Calu3 (cell line): ENCODE results near the gene ASZ1. TPM values are rescaled to one million over a fixed set of nuclear protein-coding genes. Genes with fewer than 3 reads are reported as not detected.

Experiments
- BruUV-seq: library from RNA; stranded (reverse); fragments of 400-500 nt; replicated peaks from 2 replicates; lab custom pipeline; 2021; lab: Mats Ljungman, UMichigan
- CTCF ChIA-PET: fragments of 300-600 bp; sonication (Branson Sonifier 250); formaldehyde crosslinking; loops from one replicate; lab custom pipeline; 2022; ENCODE audit warnings: antibody characterized with exemption; lab: Charles Lee
- DNase-seq: peaks from one replicate; pipeline ENCODE4 v3.0.0; 2022
- H3K27ac Mint-ChIP-seq: one replicate; pipeline ENCODE4 v1.8.0; 2022; ENCODE audit warnings: mixed read lengths; ENCODE audit not compliant: unreplicated experiment
- H3K27me3 Mint-ChIP-seq: one replicate; pipeline ENCODE4 v1.8.0; 2022; ENCODE audit warnings: mixed read lengths; ENCODE audit not compliant: unreplicated experiment
- H3K36me3 Mint-ChIP-seq: one replicate; pipeline ENCODE4 v1.8.0; 2022; ENCODE audit warnings: mild to moderate bottlenecking, moderate library complexity, mixed read lengths; ENCODE audit not compliant: insufficient read depth, unreplicated experiment
- H3K4me1 Mint-ChIP-seq: one replicate; pipeline ENCODE4 v1.8.0; 2022; ENCODE audit warnings: mild to moderate bottlenecking, low read depth, mixed read lengths; ENCODE audit not compliant: unreplicated experiment
- H3K4me3 Mint-ChIP-seq: one replicate; pipeline ENCODE4 v1.8.0; 2022; ENCODE audit warnings: mild to moderate bottlenecking, low read depth, moderate library complexity, mixed read lengths; ENCODE audit not compliant: unreplicated experiment
- H3K9me3 Mint-ChIP-seq: one replicate; pipeline ENCODE4 v1.8.0; 2022; ENCODE audit warnings: low read depth, mixed read lengths; ENCODE audit not compliant: unreplicated experiment
- CTCF ChIP-seq: fragments of 200-600 bp; IDR thresholded peaks from one replicate; pipeline ENCODE4 v1.8.0; 2022; ENCODE audit warnings: antibody characterized with exemption; ENCODE audit not compliant: unreplicated experiment
- intact Hi-C: fragments of 100-400 bp; cut with micrococcal nuclease; formaldehyde crosslinking; loops from one replicate; pipeline ENCODE4 v1.10.0; 2022; ENCODE audit not compliant: unreplicated experiment
- total RNA-seq: library from RNA; stranded (reverse); gene quantifications from 2 replicates; pipeline ENCODE4 v1.2.3, GENCODE V29; 2022

Gene ASZ1
- total RNA-seq, 1 experiment from 2014 or later, result not detected

- H3K9me3 Mint-ChIP-seq, result peaks cover 11% of the 10 kb centered on the region
- H3K36me3 Mint-ChIP-seq, result peaks cover 19% of the 10 kb centered on the region
- peak overlapping the region; percentile 20 for H3K4me3 Mint-ChIP-seq
- CTCF ChIA-PET, result interaction anchor here (0.6 to 2.8 kb wide), 6 partner anchors 11 to 74 kb away, joined by 3 to 16 read pairs (median 4); no protein-coding TSS in a partner anchor
- peaks cover 72% of the 10 kb centered on the region for H3K4me1 Mint-ChIP-seq
- BruUV-seq, result no TSS peak
- no peak for TF ChIP-seq CTCF
- DNase-seq, result peak; percentile 47
- peak overlapping the region; percentile 97 for H3K27ac Mint-ChIP-seq
- intact Hi-C loops, result loop anchor here (1.0 to 2.0 kb wide), 2 partner anchors 30 to 44 kb away; no protein-coding TSS in a partner anchor
- H3K27me3 Mint-ChIP-seq, result no peaks in the 10 kb centered on the region
Observed at GRCh38 chr7:117446220-117446815, 19.0 kb upstream of the ASZ1 start.

- Mint-ChIP-seq H3K36me3 (peaks cover 19% of the 10 kb centered on the region), H3K27ac (peak overlapping the region; percentile 97), H3K9me3 (peaks cover 8% of the 10 kb centered on the region), H3K27me3 (no peaks in the 10 kb centered on the region), H3K4me3 (peak overlapping the region; percentile 43), H3K4me1 (peaks cover 68% of the 10 kb centered on the region)
- peak; percentile 74 for DNase-seq
- BruUV-seq, result no TSS peak
- TF ChIP-seq CTCF, result no peak
- CTCF ChIA-PET, result interaction anchor here (0.6 to 2.8 kb wide), 4 partner anchors 10 to 71 kb away, joined by 3 to 16 read pairs (median 4); no protein-coding TSS in a partner anchor
- intact Hi-C loops, result loop anchor here (1.0 kb wide), 1 partner anchor 10 kb away; no protein-coding TSS in a partner anchor
Observed at GRCh38 chr7:117445206-117445605, 17.9 kb upstream of the ASZ1 start.

- no peak for DNase-seq
- TF ChIP-seq CTCF, result no peak
- CTCF ChIA-PET, result interaction anchor here (0.6 to 2.8 kb wide), 3 partner anchors 9 to 71 kb away, joined by 3 to 16 read pairs (median 3); no protein-coding TSS in a partner anchor
- intact Hi-C loops, result loop anchor here (1.0 kb wide), 1 partner anchor 9 kb away; no protein-coding TSS in a partner anchor
- Mint-ChIP-seq H3K4me1 (peaks cover 62% of the 10 kb centered on the region), H3K4me3 (no peak overlapping the region), H3K36me3 (peaks cover 19% of the 10 kb centered on the region), H3K9me3 (peaks cover 5% of the 10 kb centered on the region), H3K27me3 (no peaks in the 10 kb centered on the region), H3K27ac (peak overlapping the region; percentile 97)
- BruUV-seq, result TSS peak; percentile 96
Observed at GRCh38 chr7:117444646-117445045, 17.4 kb upstream of the ASZ1 start.

- peak overlapping the region; percentile 13 for H3K4me3 Mint-ChIP-seq
- peaks cover 51% of the 10 kb centered on the region for H3K4me1 Mint-ChIP-seq
- peak; percentile 60 for DNase-seq
- no peaks in the 10 kb centered on the region for H3K27me3 Mint-ChIP-seq
- H3K27ac Mint-ChIP-seq, result peak overlapping the region; percentile 98
- intact Hi-C loops, result loop anchor here (1.0 to 2.0 kb wide), 3 partner anchors 10 to 46 kb away; no protein-coding TSS in a partner anchor
- H3K9me3 Mint-ChIP-seq, result peaks cover 4% of the 10 kb centered on the region
- CTCF ChIA-PET, result interaction anchor here (0.6 to 1.3 kb wide), 6 partner anchors 10 to 205 kb away, joined by 3 to 16 read pairs (median 4); partner anchors contain the start of gene CFTR
- no peak for TF ChIP-seq CTCF
- H3K36me3 Mint-ChIP-seq, result peaks cover 17% of the 10 kb centered on the region
- BruUV-seq, result no TSS peak
Observed at GRCh38 chr7:117435475-117436043, 8.3 kb upstream of the ASZ1 start.
